ENCODE measurements around the gene MTUS2. TPM values are rescaled to one million over a fixed set of nuclear protein-coding genes. Genes with fewer than 3 reads are reported as not detected.
"Not testable (repeated sequence)": the region's sequence is repeated elsewhere in the genome, so short reads cannot be mapped to it uniquely, and the experiment has no call there.

MTUS2 gene
- total RNA-seq, 1 donor from 2014 or later, result 7.5 TPM

- DNase-seq (ENCODE audit: low spot score), result no peak
These were observed 495.7 kb downstream of the MTUS2 start for GRCh38 chr13:29315847-29316246.

- peak; percentile 59 for DNase-seq (ENCODE audit: low spot score)
These were observed 497.7 kb downstream of the MTUS2 start for GRCh38 chr13:29317828-29318227.

GRCh38 chr13:29318741-29319140, 498.6 kb downstream of the MTUS2 start:
- DNase-seq (ENCODE audit: low spot score), result peak; percentile 50

- peak; percentile 17 for DNase-seq (ENCODE audit: low spot score)
These were observed 499.3 kb downstream of the MTUS2 start for GRCh38 chr13:29319451-29319850.

- DNase-seq (ENCODE audit: low spot score), result no peak
These were observed 503.8 kb downstream of the MTUS2 start for GRCh38 chr13:29323954-29324353.

- DNase-seq (ENCODE audit: low spot score), result peak; percentile 47
These were observed 504.5 kb downstream of the MTUS2 start for GRCh38 chr13:29324601-29325000.

- DNase-seq (ENCODE audit: low spot score), result peak; percentile 97
These were observed 508.4 kb downstream of the MTUS2 start for GRCh38 chr13:29328501-29328900.

- DNase-seq (ENCODE audit: low spot score), result no peak
These were observed 516.2 kb downstream of the MTUS2 start for GRCh38 chr13:29336356-29336755.

GRCh38 chr13:29339386-29340272, 519.5 kb downstream of the MTUS2 start:
- DNase-seq (ENCODE audit: low spot score), result no peak

- DNase-seq (ENCODE audit: low spot score), result not testable (repeated sequence)
These were observed 525.9 kb downstream of the MTUS2 start for GRCh38 chr13:29345860-29346582.

GRCh38 chr13:29355029-29355428, 534.9 kb downstream of the MTUS2 start:
- DNase-seq (ENCODE audit: low spot score), result no peak

- DNase-seq (ENCODE audit: low spot score), result no peak
These were observed 539.0 kb downstream of the MTUS2 start for GRCh38 chr13:29359181-29359580.

- no peak for DNase-seq (ENCODE audit: low spot score)
These were observed 541.6 kb downstream of the MTUS2 start for GRCh38 chr13:29361716-29362115.

- DNase-seq (ENCODE audit: low spot score), result peak; percentile 68
These were observed 542.9 kb downstream of the MTUS2 start for GRCh38 chr13:29362849-29363604.

GRCh38 chr13:29369060-29369743, 549.1 kb downstream of the MTUS2 start:
- DNase-seq (ENCODE audit: low spot score), result peak; percentile 80

- no peak for DNase-seq (ENCODE audit: low spot score)
These were observed 559.1 kb downstream of the MTUS2 start for GRCh38 chr13:29379281-29379680.

GRCh38 chr13:29379865-29380264, 559.7 kb downstream of the MTUS2 start:
- DNase-seq (ENCODE audit: low spot score), result no peak

GRCh38 chr13:29382021-29382420, 561.9 kb downstream of the MTUS2 start:
- DNase-seq (ENCODE audit: low spot score), result no peak

GRCh38 chr13:29383476-29383875, 563.3 kb downstream of the MTUS2 start:
- DNase-seq (ENCODE audit: low spot score), result no peak

GRCh38 chr13:29384466-29384865, 564.3 kb downstream of the MTUS2 start:
- DNase-seq (ENCODE audit: low spot score), result peak; percentile 71

- DNase-seq (ENCODE audit: low spot score), result no peak
These were observed 564.7 kb downstream of the MTUS2 start for GRCh38 chr13:29384871-29385270.

All from umbilical cord (tissue), 2 donors.